NCI-H82 (cell line): ENCODE measurements around the gene LRCOL1.

ENCODE experiments used
- DNase-seq: peaks from one replicate; lab custom pipeline; 2025; lab: John Stamatoyannopoulos, UW

LRCOL1 gene

GRCh38 chr12:132563911-132564310, 46.5 kb downstream of the LRCOL1 start:
- no peak for DNase-seq

DNA sequence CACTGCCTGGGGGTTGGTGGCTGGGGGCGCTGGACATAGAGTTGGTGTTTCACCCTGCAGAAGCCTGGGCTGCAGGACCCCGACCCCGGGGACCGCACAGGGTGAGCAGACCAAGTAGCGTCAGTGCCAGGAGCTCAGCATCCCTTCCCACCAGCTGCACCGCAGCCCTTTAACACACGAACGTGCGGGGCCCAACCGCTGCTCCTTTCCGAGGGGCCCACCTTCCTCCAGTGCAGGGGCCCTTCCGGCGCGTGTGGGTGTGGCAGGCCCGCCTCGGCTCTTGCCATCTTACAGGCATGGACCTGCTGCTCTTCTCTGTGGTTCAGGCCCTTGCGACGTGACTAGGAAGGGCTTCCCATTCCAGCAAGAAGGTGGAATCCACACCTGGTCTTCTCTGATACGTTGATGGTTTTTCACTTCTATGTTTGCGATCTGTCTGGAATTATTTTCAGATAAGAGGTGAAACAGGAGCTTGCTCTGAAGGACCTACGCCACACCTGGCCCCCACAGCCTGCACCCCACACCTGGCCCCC, 47.8 kb downstream of the LRCOL1 start:
- DNase-seq = no peak

DNA sequence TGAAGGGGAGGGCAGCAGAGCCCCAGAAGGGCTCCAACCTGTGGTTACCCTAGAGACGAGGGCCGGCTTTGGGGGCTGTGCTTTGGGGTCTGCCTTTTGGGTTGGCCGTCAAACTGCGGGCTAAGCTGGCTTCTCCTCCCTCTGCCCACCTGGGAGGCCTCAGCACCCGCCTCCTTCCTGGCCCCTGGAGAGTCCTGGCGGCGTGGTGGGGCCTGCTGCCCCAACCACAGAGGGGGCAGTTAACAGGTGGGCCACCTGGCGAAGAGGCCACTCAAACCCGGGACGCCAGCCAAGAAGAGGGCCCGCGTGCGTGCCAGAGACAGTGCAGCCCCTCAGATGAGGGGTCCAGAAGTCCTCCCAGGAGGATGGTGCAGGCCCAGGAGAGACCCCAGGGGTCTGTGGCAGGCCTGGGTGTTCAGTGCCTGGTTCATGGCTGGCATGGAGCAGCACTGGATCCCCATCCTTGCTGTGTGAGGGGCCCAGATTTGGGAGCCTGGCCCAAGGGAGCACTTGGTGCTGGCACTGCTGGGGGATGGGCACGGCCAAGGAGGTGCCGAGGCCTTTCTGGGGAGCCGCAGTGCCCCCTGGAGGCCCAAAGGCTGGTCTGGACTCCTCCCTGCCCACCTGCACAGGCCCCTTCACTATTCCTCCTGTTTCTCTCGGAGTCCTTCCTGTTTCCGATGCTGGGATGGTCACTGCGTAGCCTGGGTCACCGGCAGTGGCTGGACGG, 48.8 kb downstream of the LRCOL1 start:
- DNase-seq = peak; percentile 60

DNA sequence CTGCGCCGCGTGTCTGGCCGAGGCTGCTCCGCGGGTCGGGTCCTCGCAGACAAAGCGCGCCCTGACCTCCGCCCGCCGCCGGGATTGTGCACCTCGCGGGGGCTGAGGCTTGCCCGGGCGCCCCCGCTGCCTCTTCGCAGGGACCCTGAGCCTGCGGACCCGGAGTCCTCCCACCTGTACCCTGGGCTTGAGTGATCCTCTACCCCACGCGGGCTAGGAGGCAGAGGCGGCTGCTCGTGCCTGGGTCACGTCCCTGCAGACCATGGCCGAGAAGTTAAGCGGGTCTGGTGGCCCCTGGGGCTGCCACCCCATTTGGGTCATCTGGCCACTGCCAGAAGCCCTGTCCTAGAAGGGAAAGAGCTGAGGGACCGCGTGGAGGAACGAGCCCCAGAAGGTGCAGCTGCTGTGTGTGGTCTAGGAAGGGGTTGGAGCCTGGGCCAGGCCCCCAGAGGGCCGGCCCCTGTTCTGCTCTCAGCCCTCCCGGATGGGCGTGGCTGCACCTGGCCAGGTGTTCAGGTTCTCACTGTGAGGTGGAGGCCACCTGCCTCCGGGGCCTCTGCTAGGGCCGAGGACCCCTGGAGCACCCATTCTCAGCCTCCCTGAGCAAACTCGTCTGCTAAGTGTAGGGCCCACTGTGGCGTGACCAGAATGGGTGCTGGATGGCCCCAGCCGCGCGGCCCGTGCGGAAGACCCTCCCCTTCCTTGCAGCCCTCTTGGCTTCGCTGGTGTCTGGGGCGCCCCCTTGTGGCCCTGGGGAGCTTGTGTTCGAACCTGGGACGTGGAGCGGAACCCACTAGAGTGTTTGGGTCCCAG, 49.6 kb downstream of the LRCOL1 start:
- peak; percentile 92 for DNase-seq

GRCh38 chr12:132560364-132560613, 50.1 kb downstream of the LRCOL1 start:
- no peak for DNase-seq

DNA sequence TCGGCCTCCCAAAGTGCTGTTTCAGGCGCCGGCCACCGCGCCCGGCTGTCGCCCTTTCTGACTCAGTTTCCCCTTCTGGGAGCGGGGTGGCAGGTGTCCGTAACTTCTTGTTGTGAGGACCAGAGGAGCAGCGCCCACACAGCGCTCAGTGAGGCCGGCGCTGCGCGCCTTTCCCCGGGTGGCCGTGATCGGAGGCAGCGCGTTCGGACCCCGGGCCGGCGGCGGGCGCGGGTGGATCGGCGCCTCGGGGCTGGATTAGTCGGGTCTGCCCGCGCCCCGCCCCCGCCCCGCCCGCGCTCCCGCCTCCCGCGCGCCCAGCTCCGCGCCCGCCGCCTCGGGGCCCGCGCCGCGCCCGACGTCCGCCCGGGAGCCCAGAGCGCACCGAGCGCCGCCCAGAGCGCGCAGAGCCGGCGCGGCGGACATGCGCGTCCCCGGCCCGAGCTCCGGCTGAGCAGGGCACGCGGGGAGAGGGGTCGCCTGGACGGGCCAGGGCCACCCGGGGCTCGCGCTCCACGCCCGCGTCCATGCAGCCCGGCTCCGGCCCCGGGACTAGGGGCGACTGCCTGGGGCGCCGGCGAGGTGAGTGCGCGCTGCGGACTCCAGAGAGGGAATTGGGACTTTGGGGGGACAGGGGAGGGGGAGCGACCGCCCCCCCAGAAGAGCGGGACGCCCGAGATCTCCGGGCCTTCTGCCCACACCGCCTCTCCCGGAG, 50.6 kb downstream of the LRCOL1 start:
- DNase-seq = peak; percentile 78

- no peak for DNase-seq
These were observed 51.3 kb downstream of the LRCOL1 start for GRCh38 chr12:132558861-132559623.

GRCh38 chr12:132558042-132558856, 52.1 kb downstream of the LRCOL1 start:
- DNase-seq = peak; percentile 71

- no peak for DNase-seq
These were observed 52.9 kb downstream of the LRCOL1 start for GRCh38 chr12:132557291-132558015.

- DNase-seq = no peak
These were observed 53.6 kb downstream of the LRCOL1 start for GRCh38 chr12:132556801-132557200.

- no peak for DNase-seq
These were observed 54.2 kb downstream of the LRCOL1 start for GRCh38 chr12:132556216-132556615.

DNA sequence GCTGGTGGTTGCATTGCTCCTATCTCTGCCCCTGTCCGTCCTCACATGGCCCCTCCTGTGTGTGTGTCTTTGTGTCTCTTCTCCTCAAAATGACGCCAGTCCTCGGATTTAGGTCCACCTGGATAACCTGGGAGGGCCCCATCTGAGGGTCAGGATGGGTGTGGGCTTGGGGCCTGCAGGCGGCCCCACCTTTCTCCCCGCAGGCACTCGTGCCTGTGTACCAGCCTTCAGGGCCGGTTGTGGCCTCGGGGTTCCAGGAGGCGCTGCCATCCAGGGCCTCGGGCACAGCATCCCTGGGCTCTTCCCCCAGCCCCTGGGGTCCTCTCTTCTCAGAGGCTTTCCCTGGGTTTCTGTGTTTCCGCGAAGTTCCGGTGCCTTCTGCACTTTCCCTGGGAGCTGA, 54.7 kb downstream of the LRCOL1 start:
- DNase-seq = no peak

DNA sequence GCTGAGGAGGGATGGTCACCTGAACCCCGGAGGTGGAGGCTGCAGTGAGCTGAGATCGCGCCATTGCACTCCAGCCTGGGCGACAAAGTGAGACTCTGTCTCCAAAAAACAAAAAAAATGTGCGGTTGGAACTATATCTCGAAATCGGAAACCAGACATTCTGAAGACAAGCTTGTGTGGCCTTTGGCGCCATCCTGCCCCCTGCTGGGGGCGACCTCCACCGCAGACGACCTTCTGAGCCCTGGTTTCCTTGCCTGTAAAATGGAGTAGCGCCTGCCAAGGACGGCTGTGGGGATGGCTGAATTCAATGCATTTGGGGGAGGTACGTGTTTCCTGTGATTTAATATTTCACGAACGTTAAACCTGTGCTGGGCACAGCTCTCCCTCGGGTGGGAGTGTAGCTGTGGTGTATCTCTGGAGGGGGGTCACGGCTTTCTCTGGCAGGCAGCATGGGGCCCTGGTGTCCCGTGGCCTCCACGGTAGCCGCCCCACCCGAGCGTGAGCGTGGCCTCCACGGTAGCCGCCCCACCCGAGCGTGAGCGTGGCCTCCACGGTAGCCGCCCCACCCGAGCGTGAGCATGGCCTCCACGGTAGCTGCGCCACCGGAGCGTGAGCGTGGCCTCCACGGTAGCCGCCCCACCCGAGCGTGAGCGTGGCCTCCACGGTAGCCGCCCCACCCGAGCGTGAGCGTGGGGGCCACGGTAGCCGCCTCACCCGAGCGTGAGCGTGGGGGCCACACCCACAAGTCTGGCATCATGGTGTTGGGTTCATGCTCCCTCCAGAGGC, 55.3 kb downstream of the LRCOL1 start:
- peak; percentile 28 for DNase-seq
